ENCODE measurements around the gene PCNX2.

GRCh38 chr1:232996143-232996542 is 299.4 kb downstream of the PCNX2 start:
- TF ChIP-seq EZH2 (IDR thresholded peaks at IDR 0.05; ENCODE audit: insufficient read depth, poor library complexity, severe bottlenecking) (no peak), EZH2phosphoT487 (IDR thresholded peaks at IDR 0.05; ENCODE audit: insufficient read depth, low read depth) (no peak)

All from GM23248 (cell line).